Measurements from ENCODE around the gene MLH3. TPM values are rescaled to one million over a fixed set of nuclear protein-coding genes. Genes with fewer than 3 reads are reported as not detected.

MLH3 gene
- total and polyA plus RNA-seq, 2 of the 13 experiments (the other 11 are each of a cell fraction or from before 2014, with no cell fraction given), result 14.4 to 24.8 TPM

DNA sequence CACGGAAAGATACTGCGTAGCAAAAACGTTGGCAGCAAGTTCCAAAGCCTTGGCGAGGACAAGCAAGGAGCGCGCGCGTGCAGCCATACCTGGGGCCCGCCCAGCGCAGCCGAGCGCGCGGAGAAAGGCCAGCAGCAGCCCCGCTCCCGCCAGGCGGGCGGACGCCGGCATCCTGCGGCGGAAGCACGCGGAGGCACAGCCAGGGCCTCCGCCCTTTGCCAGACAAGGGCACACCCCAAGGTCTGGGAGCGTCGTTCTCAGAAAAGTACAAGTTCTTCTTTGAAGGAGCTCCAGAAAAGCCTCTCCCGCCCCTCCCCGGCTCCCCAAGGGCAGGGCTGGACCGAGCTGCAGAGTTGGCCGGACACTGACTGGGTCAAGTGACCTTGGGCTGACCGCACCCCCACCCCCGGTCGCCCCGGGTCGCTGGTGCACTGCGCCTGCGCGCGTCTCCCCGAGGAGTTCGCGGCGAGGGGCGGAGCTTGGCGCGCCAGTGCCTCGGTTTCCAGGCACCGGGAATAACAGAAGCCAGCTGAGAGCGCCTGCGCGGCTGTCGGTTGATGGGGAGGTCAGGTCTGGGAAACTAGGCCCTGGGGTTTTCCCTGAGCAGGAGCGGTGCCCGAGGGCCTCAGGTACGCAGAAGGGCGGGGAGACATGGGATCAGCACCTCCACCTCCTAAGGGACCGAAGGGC lies 18.0 kb upstream of the MLH3 start, which contains the start of gene ZC2HC1C (continued):
- TF ChIP-seq, protein P1, sequence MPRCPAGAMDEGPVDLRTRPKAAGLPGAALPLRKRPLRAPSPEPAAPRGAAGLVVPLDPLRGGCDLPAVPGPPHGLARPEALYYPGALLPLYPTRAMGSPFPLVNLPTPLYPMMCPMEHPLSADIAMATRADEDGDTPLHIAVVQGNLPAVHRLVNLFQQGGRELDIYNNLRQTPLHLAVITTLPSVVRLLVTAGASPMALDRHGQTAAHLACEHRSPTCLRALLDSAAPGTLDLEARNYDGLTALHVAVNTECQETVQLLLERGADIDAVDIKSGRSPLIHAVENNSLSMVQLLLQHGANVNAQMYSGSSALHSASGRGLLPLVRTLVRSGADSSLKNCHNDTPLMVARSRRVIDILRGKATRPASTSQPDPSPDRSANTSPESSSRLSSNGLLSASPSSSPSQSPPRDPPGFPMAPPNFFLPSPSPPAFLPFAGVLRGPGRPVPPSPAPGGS (CRISPR knock-in tag; IDR thresholded peaks at IDR 0.05), result peak; percentile 69; the same call in 1 of the 2 replicates
- TF ChIP-seq ETV5 (CRISPR knock-in tag; IDR thresholded peaks at IDR 0.05; ENCODE audit: borderline replicate concordance) (no peak), NFKB2 (CRISPR knock-in tag; IDR thresholded peaks at IDR 0.05; ENCODE audit: borderline replicate concordance) (peak; percentile 91; the same call in 1 of the 2 replicates), KLF16 (CRISPR knock-in tag; IDR thresholded peaks at IDR 0.05) (no peak), MAZ (IDR thresholded peaks at IDR 0.05; ENCODE audit: borderline replicate concordance, low read depth, low read length) (peak; percentile 37), MAZ (CRISPR knock-in tag; IDR thresholded peaks at IDR 0.05; ENCODE audit: low read depth) (peak; percentile 88), TOE1 (CRISPR knock-in tag; IDR thresholded peaks at IDR 0.05) (no peak), THAP11 (CRISPR knock-in tag; IDR thresholded peaks at IDR 0.05) (peak; percentile 49), SMAD9 (CRISPR knock-in tag; IDR thresholded peaks at IDR 0.05) (0 out of 2 replicates have a peak, but pooled peaks have one; percentile 32), ARID5B (CRISPR knock-in tag; IDR thresholded peaks at IDR 0.05) (peak; percentile 24; the same call in 1 of the 2 replicates), PHF8 (CRISPR knock-in tag; IDR thresholded peaks at IDR 0.05) (peak; percentile 80), ZNF205 (CRISPR knock-in tag; IDR thresholded peaks at IDR 0.05) (no peak), ZNF784 (CRISPR knock-in tag; IDR thresholded peaks at IDR 0.05; ENCODE audit: borderline replicate concordance) (peak; percentile 56; the same call in 1 of the 2 replicates), ZNF547 (CRISPR knock-in tag; IDR thresholded peaks at IDR 0.05) (peak; percentile 27; the same call in 1 of the 2 replicates), JDP2 (CRISPR knock-in tag; IDR thresholded peaks at IDR 0.05; ENCODE audit: borderline replicate concordance) (no peak), HDAC6 (IDR thresholded peaks at IDR 0.05; ENCODE audit: low read depth, low read length) (no peak), SP4 (CRISPR knock-in tag; IDR thresholded peaks at IDR 0.05) (peak; percentile 73; the same call in 1 of the 2 replicates), ZNF510 (CRISPR knock-in tag; IDR thresholded peaks at IDR 0.05; ENCODE audit: low read depth) (no peak)
- TF ChIP-seq, protein P2, sequence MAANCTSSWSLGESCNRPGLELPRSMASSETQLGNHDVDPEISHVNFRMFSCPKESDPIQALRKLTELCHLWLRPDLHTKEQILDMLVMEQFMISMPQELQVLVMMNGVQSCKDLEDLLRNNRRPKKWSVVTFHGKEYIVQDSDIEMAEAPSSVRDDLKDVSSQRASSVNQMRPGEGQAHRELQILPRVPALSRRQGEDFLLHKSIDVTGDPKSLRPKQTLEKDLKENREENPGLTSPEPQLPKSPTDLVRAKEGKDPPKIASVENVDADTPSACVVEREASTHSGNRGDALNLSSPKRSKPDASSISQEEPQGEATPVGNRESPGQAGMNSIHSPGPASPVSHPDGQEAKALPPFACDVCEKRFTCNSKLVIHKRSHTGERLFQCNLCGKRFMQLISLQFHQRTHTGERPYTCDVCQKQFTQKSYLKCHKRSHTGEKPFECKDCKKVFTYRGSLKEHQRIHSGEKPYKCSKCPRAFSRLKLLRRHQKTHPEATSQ (CRISPR knock-in tag; IDR thresholded peaks at IDR 0.05; ENCODE audit: borderline replicate concordance), result no peak
- TF ChIP-seq, protein P3, sequence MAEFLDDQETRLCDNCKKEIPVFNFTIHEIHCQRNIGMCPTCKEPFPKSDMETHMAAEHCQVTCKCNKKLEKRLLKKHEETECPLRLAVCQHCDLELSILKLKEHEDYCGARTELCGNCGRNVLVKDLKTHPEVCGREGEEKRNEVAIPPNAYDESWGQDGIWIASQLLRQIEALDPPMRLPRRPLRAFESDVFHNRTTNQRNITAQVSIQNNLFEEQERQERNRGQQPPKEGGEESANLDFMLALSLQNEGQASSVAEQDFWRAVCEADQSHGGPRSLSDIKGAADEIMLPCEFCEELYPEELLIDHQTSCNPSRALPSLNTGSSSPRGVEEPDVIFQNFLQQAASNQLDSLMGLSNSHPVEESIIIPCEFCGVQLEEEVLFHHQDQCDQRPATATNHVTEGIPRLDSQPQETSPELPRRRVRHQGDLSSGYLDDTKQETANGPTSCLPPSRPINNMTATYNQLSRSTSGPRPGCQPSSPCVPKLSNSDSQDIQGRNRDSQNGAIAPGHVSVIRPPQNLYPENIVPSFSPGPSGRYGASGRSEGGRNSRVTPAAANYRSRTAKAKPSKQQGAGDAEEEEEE (CRISPR knock-in tag; IDR thresholded peaks at IDR 0.05; ENCODE audit: borderline replicate concordance), result no peak

Measured in HepG2 (cell line).